A673 (cell line): ENCODE measurements around the gene YIF1B.

Source experiments
- EZH2 ChIP-seq: fragments of 200-600 bp; sonication (generic); IDR thresholded peaks from 2 replicates; pipeline ENCODE4 v1.6.1; 2017; ENCODE audit warnings: borderline replicate concordance, low read depth, mild to moderate bottlenecking, mixed read lengths, antibody characterized with exemption, low read length; ENCODE audit not compliant: poor library complexity, severe bottlenecking
- TF ChIP-seq, protein P1 (sequence below): fragments of 300-800, 200-600 bp; sonication (generic); conservative IDR thresholded peaks from 2 replicates; pipeline ENCODE4 v1.5.1; 2017; ENCODE audit warnings: low read depth, mild to moderate bottlenecking, antibody characterized with exemption, low read length, moderate library complexity, mixed read lengths

DNA sequence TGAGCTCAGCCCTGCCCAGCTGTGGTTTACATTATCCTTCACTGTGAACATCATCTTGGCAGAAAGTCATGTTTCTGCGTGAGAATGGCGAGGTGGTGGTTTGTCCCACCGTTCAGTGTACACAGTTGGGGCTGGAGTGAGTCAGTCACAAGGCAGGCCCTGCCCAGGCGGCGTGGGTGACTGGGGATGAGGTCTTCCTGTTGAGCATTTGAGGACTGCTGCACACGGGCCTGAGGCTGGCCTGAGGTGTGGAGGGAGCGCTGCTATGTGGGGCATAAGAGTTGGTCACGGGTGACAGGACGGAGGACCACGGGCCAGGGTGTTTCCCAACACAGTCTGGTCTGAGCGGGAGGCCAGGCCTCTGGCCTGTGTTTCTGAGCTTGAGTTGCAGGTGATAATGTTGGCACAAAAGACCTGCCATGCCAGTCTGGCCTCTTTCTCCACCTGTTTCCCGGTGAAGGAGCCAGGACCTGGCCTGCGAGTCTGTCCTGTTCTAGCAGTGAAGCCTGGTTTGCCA lies 25.1 kb downstream of the YIF1B start:
- TF ChIP-seq, protein P1, sequence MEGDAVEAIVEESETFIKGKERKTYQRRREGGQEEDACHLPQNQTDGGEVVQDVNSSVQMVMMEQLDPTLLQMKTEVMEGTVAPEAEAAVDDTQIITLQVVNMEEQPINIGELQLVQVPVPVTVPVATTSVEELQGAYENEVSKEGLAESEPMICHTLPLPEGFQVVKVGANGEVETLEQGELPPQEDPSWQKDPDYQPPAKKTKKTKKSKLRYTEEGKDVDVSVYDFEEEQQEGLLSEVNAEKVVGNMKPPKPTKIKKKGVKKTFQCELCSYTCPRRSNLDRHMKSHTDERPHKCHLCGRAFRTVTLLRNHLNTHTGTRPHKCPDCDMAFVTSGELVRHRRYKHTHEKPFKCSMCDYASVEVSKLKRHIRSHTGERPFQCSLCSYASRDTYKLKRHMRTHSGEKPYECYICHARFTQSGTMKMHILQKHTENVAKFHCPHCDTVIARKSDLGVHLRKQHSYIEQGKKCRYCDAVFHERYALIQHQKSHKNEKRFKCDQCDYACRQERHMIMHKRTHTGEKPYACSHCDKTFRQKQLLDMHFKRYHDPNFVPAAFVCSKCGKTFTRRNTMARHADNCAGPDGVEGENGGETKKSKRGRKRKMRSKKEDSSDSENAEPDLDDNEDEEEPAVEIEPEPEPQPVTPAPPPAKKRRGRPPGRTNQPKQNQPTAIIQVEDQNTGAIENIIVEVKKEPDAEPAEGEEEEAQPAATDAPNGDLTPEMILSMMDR, result no peak
- TF ChIP-seq EZH2, result no peak
